Uterus (tissue), 4 donors: Measurements from ENCODE around the gene FILIP1L. TPM values are rescaled to one million over a fixed set of nuclear protein-coding genes. Genes with fewer than 3 reads are reported as not detected.

Experiments used
- DNase-seq, 2 donors: peaks; one replicate each; pipeline ENCODE4 v3.0.0-alpha.2; 2019 to 2020
- H3K27ac ChIP-seq, 2 donors: fragments of 200-600 bp; sonication (generic); 1 replicate in 1 of 2; 2 replicates in 1 of 2; pipeline ENCODE4 v1.5.1; 2016 to 2018
- H3K27me3 ChIP-seq, 2 donors: fragments of 200-600 bp; sonication (generic); one replicate each; pipeline ENCODE4 v1.5.1; 2018 to 2019; ENCODE audit warnings: control low read depth in 1 of 2
- H3K36me3 ChIP-seq, 2 donors: fragments of 200-600 bp; sonication (generic); one replicate each; pipeline ENCODE4 v1.5.1; 2019; ENCODE audit warnings: control low read depth in 1 of 2
- H3K4me1 ChIP-seq, 2 donors: fragments of 200-600 bp; sonication (generic); one replicate each; pipeline ENCODE4 v1.5.1; 2018 to 2019; ENCODE audit warnings: control low read depth in 1 of 2
- H3K4me3 ChIP-seq, 2 donors: fragments of 200-600 bp; sonication (generic); 1 replicate in 1 of 2; 2 replicates in 1 of 2; pipeline ENCODE4 v1.5.1; 2018 to 2019; ENCODE audit warnings: mild to moderate bottlenecking in 1 of 2
- H3K9me3 ChIP-seq, 2 donors: fragments of 200-600 bp; sonication (generic); one replicate each; pipeline ENCODE4 v1.5.1; 2019; ENCODE audit warnings: control low read depth in 1 of 2
- CTCF ChIP-seq, 4 experiments: fragments of 200-600 bp in 2 of 4; fragments of 450-650 bp in 2 of 4; sonication (generic) in 2 of 4; IDR thresholded peaks; one replicate each; pipeline ENCODE4 v1.5.1; 2016 to 2019; ENCODE audit warnings: antibody characterized with exemption in 4 of 4, mild to moderate bottlenecking in 2 of 4, moderate library complexity in 1 of 4
- POLR2A ChIP-seq, 2 donors: fragments of 450-650 bp; IDR thresholded peaks; one replicate each; pipeline ENCODE4 v1.6.1; 2016; ENCODE audit warnings: antibody characterized with exemption in 2 of 2, mild to moderate bottlenecking in 1 of 2, moderate library complexity in 1 of 2
- intact Hi-C: fragments of 100-400 bp; cut with DNase I; formaldehyde crosslinking; loops from one replicate; pipeline ENCODE4 v1.15.1; 2023; ENCODE audit warnings: low total_unique reads
- total RNA-seq, 4 donors: library from RNA; depleted of rRNA in 3 of 4; stranded (reverse); fragments of >200 nt in 3 of 4; gene quantifications; one replicate each; pipeline versions ENCODE4 v1.1.0 to v1.2.4, GENCODE V29; 2014 to 2023
- donor health status: DM: yes; HTN: yes; CAD: no.

The FILIP1L gene
- total RNA-seq, 4 donors from 2014 or later = 48.5 to 99.1 (median 66.3) TPM

GRCh38 chr3:100041328-100041749, 73.0 kb downstream of the FILIP1L start:
- peaks cover 0 to 9% of the 10 kb centered on the region in 2 donors for H3K4me1 ChIP-seq
- no peak for DNase-seq
- no peaks in the 10 kb centered on the region for H3K9me3 ChIP-seq
- H3K36me3 ChIP-seq = no peaks in the 10 kb centered on the region
- peak in 1 of 2 donors; percentile 5 for TF ChIP-seq POLR2A (IDR thresholded peaks at IDR 0.05)
- no peak for TF ChIP-seq CTCF (IDR thresholded peaks at IDR 0.05)
- intact Hi-C loops = no loop called here
- no peaks in the 10 kb centered on the region for H3K27me3 ChIP-seq
- H3K4me3 ChIP-seq = no peak overlapping the region
- peak overlapping the region; percentile 91 to 96 for H3K27ac ChIP-seq

- Histone ChIP-seq H3K27ac (peak overlapping the region; percentile 91 to 96), H3K36me3 (no peaks in the 10 kb centered on the region), H3K27me3 (no peaks in the 10 kb centered on the region), H3K9me3 (no peaks in the 10 kb centered on the region), H3K4me3 (no peak overlapping the region), H3K4me1 (peaks cover 0 to 8% of the 10 kb centered on the region in 2 donors)
- peak in 1 of 2 donors; percentile 34 for DNase-seq
- TF ChIP-seq CTCF (IDR thresholded peaks at IDR 0.05) (no peak), POLR2A (IDR thresholded peaks at IDR 0.05) (no peak)
- intact Hi-C loops = no loop called here
Observed at GRCh38 chr3:100040451-100041225, 73.7 kb downstream of the FILIP1L start.

GRCh38 chr3:100039075-100039474, 75.2 kb downstream of the FILIP1L start:
- intact Hi-C loops = no loop called here
- no peak overlapping the region for H3K4me3 ChIP-seq
- TF ChIP-seq CTCF (IDR thresholded peaks at IDR 0.05) (no peak), POLR2A (IDR thresholded peaks at IDR 0.05) (no peak)
- peaks cover 0 to 8% of the 10 kb centered on the region in 2 donors for H3K4me1 ChIP-seq
- no peaks in the 10 kb centered on the region for H3K9me3 ChIP-seq
- H3K27ac ChIP-seq = peak overlapping the region; percentile 91 to 96
- no peaks in the 10 kb centered on the region for H3K36me3 ChIP-seq
- H3K27me3 ChIP-seq = no peaks in the 10 kb centered on the region
- DNase-seq = no peak

- Histone ChIP-seq H3K4me1 (no peaks in the 10 kb centered on the region), H3K36me3 (no peaks in the 10 kb centered on the region), H3K4me3 (no peak overlapping the region), H3K27ac (no peak overlapping the region), H3K9me3 (no peaks in the 10 kb centered on the region), H3K27me3 (no peaks in the 10 kb centered on the region)
- TF ChIP-seq CTCF (IDR thresholded peaks at IDR 0.05) (no peak), POLR2A (IDR thresholded peaks at IDR 0.05) (no peak)
- intact Hi-C loops = no loop called here
- DNase-seq = no peak
Observed at GRCh38 chr3:100033903-100034471, 80.3 kb downstream of the FILIP1L start.

GRCh38 chr3:100033184-100033583, 81.1 kb downstream of the FILIP1L start:
- DNase-seq = no peak
- no peak overlapping the region for H3K27ac ChIP-seq
- H3K9me3 ChIP-seq = no peaks in the 10 kb centered on the region
- no peak overlapping the region for H3K4me3 ChIP-seq
- H3K27me3 ChIP-seq = no peaks in the 10 kb centered on the region
- no peaks in the 10 kb centered on the region for H3K4me1 ChIP-seq
- intact Hi-C loops = no loop called here
- no peaks in the 10 kb centered on the region for H3K36me3 ChIP-seq
- no peak for TF ChIP-seq CTCF (IDR thresholded peaks at IDR 0.05)
- no peak for TF ChIP-seq POLR2A (IDR thresholded peaks at IDR 0.05)
